MM.1S (cell line): ENCODE results near the gene ARHGAP11A.

Experiments used
- DNase-seq: peaks from one replicate; pipeline ENCODE4 v3.0.0-alpha.2; 2015
- H2AFZ ChIP-seq: fragments of 300-600 bp; sonication (generic); 2 replicates; pipeline ENCODE4 v1.6.0; 2016; ENCODE audit warnings: antibody characterized with exemption, low read length
- H3F3A ChIP-seq: fragments of 300-600 bp; sonication (generic); 2 replicates; pipeline ENCODE4 v1.6.1; 2016; ENCODE audit warnings: mild to moderate bottlenecking, antibody characterized with exemption, low read length, moderate library complexity, mixed read lengths; ENCODE audit not compliant: insufficient read depth
- H3K27ac ChIP-seq: fragments of 300-600 bp; sonication (generic); 2 replicates; pipeline ENCODE4 v1.5.1; 2016; ENCODE audit warnings: mild to moderate bottlenecking, low read length
- H3K27me3 ChIP-seq: fragments of 300-600 bp; sonication (generic); replicated peaks from 2 replicates; pipeline ENCODE4 v1.6.0; 2016; ENCODE audit warnings: low read length; ENCODE audit not compliant: insufficient read depth
- H3K36me3 ChIP-seq: fragments of 300-600 bp; sonication (generic); replicated peaks from 2 replicates; pipeline ENCODE4 v1.6.1; 2016; ENCODE audit warnings: mild to moderate bottlenecking, low read length, mixed read lengths; ENCODE audit not compliant: insufficient read depth
- H3K4me1 ChIP-seq: fragments of 300-600 bp; sonication (generic); 2 replicates; pipeline ENCODE4 v1.6.1; 2016; ENCODE audit warnings: low read length, mixed read lengths
- H3K4me2 ChIP-seq: fragments of 300-600 bp; sonication (generic); 2 replicates; pipeline ENCODE4 v1.6.0; 2016; ENCODE audit warnings: low read depth, low read length
- H3K4me3 ChIP-seq: fragments of 300-600 bp; sonication (generic); 2 replicates; pipeline ENCODE4 v1.5.1; 2016; ENCODE audit warnings: low read length, mixed read lengths
- H3K79me2 ChIP-seq: fragments of 300-600 bp; sonication (generic); 2 replicates; pipeline ENCODE4 v1.6.1; 2016; ENCODE audit warnings: mixed run types, low read length, mixed read lengths
- H3K9ac ChIP-seq: fragments of 300-600 bp; sonication (generic); 2 replicates; pipeline ENCODE4 v1.6.1; 2016; ENCODE audit warnings: low read length, mixed read lengths
- H3K9me2 ChIP-seq: fragments of 300-600 bp; sonication (generic); replicated peaks from 2 replicates; pipeline ENCODE4 v1.6.1; 2016; ENCODE audit warnings: mild to moderate bottlenecking, low read length, mixed read lengths; ENCODE audit not compliant: insufficient read depth
- H3K9me3 ChIP-seq: fragments of 300-600 bp; sonication (generic); replicated peaks from 2 replicates; pipeline ENCODE4 v1.6.1; 2016; ENCODE audit warnings: mild to moderate bottlenecking, low read length, mixed read lengths; ENCODE audit not compliant: insufficient read depth
- H4K20me1 ChIP-seq: fragments of 300-600 bp; sonication (generic); 2 replicates; pipeline ENCODE4 v1.6.1; 2016; ENCODE audit warnings: mild to moderate bottlenecking, low read length, moderate library complexity, mixed read lengths; ENCODE audit not compliant: insufficient read depth
- CTCF ChIP-seq: fragments of 300-600 bp; sonication (generic); IDR thresholded peaks from 2 replicates; pipeline ENCODE4 v1.5.1; 2016; ENCODE audit warnings: antibody characterized with exemption, low read length, mixed read lengths
- EZH2 ChIP-seq: fragments of 300-600 bp; sonication (generic); optimal IDR thresholded peaks from 2 replicates; pipeline ENCODE3; 2017; ENCODE audit warnings: low read depth, mild to moderate bottlenecking, antibody characterized with exemption, low read length, mixed read lengths
- EZH2phosphoT487 ChIP-seq: fragments of 300-600 bp; sonication (generic); IDR thresholded peaks from 2 replicates; pipeline ENCODE4 v1.6.1; 2018; ENCODE audit warnings: antibody characterized with exemption, low read length

Gene ARHGAP11A

GRCh38 chr15:32671339-32672325 lies 56.3 kb downstream of the ARHGAP11A start:
- no peaks in the 10 kb centered on the region for H3K9me2 ChIP-seq

GRCh38 chr15:32674681-32675080 lies 59.4 kb downstream of the ARHGAP11A start:
- no peaks in the 10 kb centered on the region for H3F3A ChIP-seq
- no peaks in the 10 kb centered on the region for H3K9me3 ChIP-seq
- H2AFZ ChIP-seq = no peak overlapping the region
- H3K4me1 ChIP-seq = no peaks in the 10 kb centered on the region
- no peak for TF ChIP-seq EZH2
- no peak for TF ChIP-seq CTCF
- TF ChIP-seq EZH2phosphoT487 = no peak
- H4K20me1 ChIP-seq = no peaks in the 10 kb centered on the region
- no peak overlapping the region for H3K27ac ChIP-seq
- no peaks in the 10 kb centered on the region for H3K9me2 ChIP-seq
- H3K36me3 ChIP-seq = no peaks in the 10 kb centered on the region
- H3K4me3 ChIP-seq = no peak overlapping the region
- no peak overlapping the region for H3K9ac ChIP-seq
- no peaks in the 10 kb centered on the region for H3K79me2 ChIP-seq
- DNase-seq = no peak
- no peak overlapping the region for H3K4me2 ChIP-seq
- H3K27me3 ChIP-seq = no peaks in the 10 kb centered on the region

More at GRCh38 chr15:32671339-32672325, 56.3 kb downstream of the ARHGAP11A start:
- H4K20me1 ChIP-seq = no peaks in the 10 kb centered on the region
- no peak overlapping the region for H3K4me2 ChIP-seq
- TF ChIP-seq EZH2phosphoT487 = no peak
- no peak for TF ChIP-seq CTCF
- no peak for TF ChIP-seq EZH2
- no peak overlapping the region for H3K9ac ChIP-seq
- no peaks in the 10 kb centered on the region for H3K27me3 ChIP-seq
- no peak overlapping the region for H2AFZ ChIP-seq
- no peak overlapping the region for H3K4me3 ChIP-seq
- no peaks in the 10 kb centered on the region for H3K36me3 ChIP-seq
- no peaks in the 10 kb centered on the region for H3K4me1 ChIP-seq
- H3K9me3 ChIP-seq = no peaks in the 10 kb centered on the region
- DNase-seq = no peak
- no peaks in the 10 kb centered on the region for H3K79me2 ChIP-seq
- no peak overlapping the region for H3K27ac ChIP-seq
- no peaks in the 10 kb centered on the region for H3F3A ChIP-seq

DNA sequence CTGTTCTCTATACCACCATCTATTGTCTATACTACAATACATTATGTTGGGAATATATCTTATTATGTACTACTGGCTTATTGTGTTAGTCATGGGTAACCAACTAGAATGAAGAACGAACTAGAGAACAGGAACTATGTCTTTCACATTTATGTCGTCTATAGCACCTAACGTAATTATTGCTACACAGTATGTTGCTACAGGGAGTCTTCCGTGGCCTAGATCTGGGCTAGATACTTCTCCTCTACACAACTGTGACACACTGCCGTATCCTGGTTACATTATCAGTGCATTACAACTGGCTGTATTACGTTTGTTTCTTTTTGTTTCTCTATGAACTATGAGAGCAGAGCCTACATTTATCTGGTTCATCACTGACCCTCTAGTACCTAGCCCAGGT lies 60.2 kb downstream of the ARHGAP11A start:
- no peaks in the 10 kb centered on the region for H3K27me3 ChIP-seq
- H3K4me1 ChIP-seq = no peaks in the 10 kb centered on the region
- H3K4me3 ChIP-seq = no peak overlapping the region
- no peak overlapping the region for H3K27ac ChIP-seq
- DNase-seq = no peak
- no peak overlapping the region for H3K9ac ChIP-seq
- H3K4me2 ChIP-seq = no peak overlapping the region
- no peaks in the 10 kb centered on the region for H3K9me2 ChIP-seq
- H3K79me2 ChIP-seq = no peaks in the 10 kb centered on the region
- no peaks in the 10 kb centered on the region for H3K36me3 ChIP-seq
- TF ChIP-seq EZH2 = no peak
- no peak for TF ChIP-seq EZH2phosphoT487
- TF ChIP-seq CTCF = no peak
- no peaks in the 10 kb centered on the region for H3K9me3 ChIP-seq
- H3F3A ChIP-seq = no peaks in the 10 kb centered on the region
- H4K20me1 ChIP-seq = no peaks in the 10 kb centered on the region
- H2AFZ ChIP-seq = no peak overlapping the region
